HG02970 (cell line): ENCODE results near the gene SORT1.
"Not testable (repeated sequence)": the region's sequence is repeated elsewhere in the genome, so short reads cannot be mapped to it uniquely, and the experiment has no call there.

Source experiments
- ATAC-seq: cut with Tn5 transposase; IDR thresholded peaks from one replicate; pipeline ENCODE4 v1.9.1; 2021; ENCODE audit warnings: mild to moderate bottlenecking, moderate library complexity, moderate number of reproducible peaks; ENCODE audit not compliant: unreplicated experiment, low FRiP score

SORT1 gene

GRCh38 chr1:109350182-109350581, 47.5 kb downstream of the SORT1 start:
- no peak for ATAC-seq

- ATAC-seq = no peak
Observed at GRCh38 chr1:109347511-109347910, 50.2 kb downstream of the SORT1 start.

- ATAC-seq = no peak
Observed at GRCh38 chr1:109341944-109342930, 55.5 kb downstream of the SORT1 start.

- ATAC-seq = no peak
Observed at GRCh38 chr1:109338608-109339007, 59.1 kb downstream of the SORT1 start.

- ATAC-seq = no peak
Observed at GRCh38 chr1:109338091-109338490, 59.6 kb downstream of the SORT1 start.

- ATAC-seq = no peak
Observed at GRCh38 chr1:109335091-109335490, 62.6 kb downstream of the SORT1 start.

GRCh38 chr1:109331113-109331512, 66.6 kb downstream of the SORT1 start:
- no peak for ATAC-seq

- no peak for ATAC-seq
Observed at GRCh38 chr1:109327285-109327684, 70.4 kb downstream of the SORT1 start.

- no peak for ATAC-seq
Observed at GRCh38 chr1:109322974-109323373, 74.7 kb downstream of the SORT1 start.

GRCh38 chr1:109319114-109319513, 78.6 kb downstream of the SORT1 start:
- ATAC-seq = no peak

- ATAC-seq = no peak
Observed at GRCh38 chr1:109316506-109316905, 81.2 kb downstream of the SORT1 start.

GRCh38 chr1:109315288-109315687, 82.4 kb downstream of the SORT1 start:
- no peak for ATAC-seq

GRCh38 chr1:109314795-109315194, 82.9 kb downstream of the SORT1 start:
- ATAC-seq = no peak

GRCh38 chr1:109312978-109313775, 84.5 kb downstream of the SORT1 start:
- ATAC-seq = no peak

- no peak for ATAC-seq
Observed at GRCh38 chr1:109312246-109312645, 85.5 kb downstream of the SORT1 start.

GRCh38 chr1:109309347-109309746, 88.4 kb downstream of the SORT1 start:
- no peak for ATAC-seq

GRCh38 chr1:109307274-109308021, 90.3 kb downstream of the SORT1 start:
- ATAC-seq = no peak

- ATAC-seq = no peak
Observed at GRCh38 chr1:109306832-109307273, 90.9 kb downstream of the SORT1 start, which contains the start of gene MYBPHL. MYBPHL (minus strand) TSS chr1:109307011; CDS start chr1:109306991, 20 bp downstream.

GRCh38 chr1:109305991-109306390, 91.7 kb downstream of the SORT1 start:
- ATAC-seq = not testable (repeated sequence)

GRCh38 chr1:109304226-109304920, 93.3 kb downstream of the SORT1 start:
- no peak for ATAC-seq
